Heart left ventricle (tissue), 13 donors: ENCODE measurements around the gene MYH14.

Source experiments
- CTCF ChIP-seq, 12 donors: fragments of 200-600 bp; sonication (generic) in 4 of 12; IDR thresholded peaks; one replicate each; pipeline versions ENCODE4 v1.5.0 to v1.8.0; 2018 to 2022; ENCODE audit warnings: antibody characterized with exemption in 12 of 12, mild to moderate bottlenecking in 5 of 12
- POLR2A ChIP-seq, 2 donors: fragments of 450-650 bp; IDR thresholded peaks; one replicate each; pipeline ENCODE4 v1.6.1; 2017; ENCODE audit warnings: antibody characterized with exemption in 2 of 2, mild to moderate bottlenecking in 2 of 2, moderate library complexity in 2 of 2
- donor health status: ischemic (EF 13 %, LVEDD 7.1; RV severe dilation, severe dysfunction).
- donor health status: DM: no; HTN: yes; CAD: no.
- donor health status: DM: no; HTN: no; CAD: no.
- donor health status: ischemic (EF 25% LVEDD 6.9; RV normal size, moderate dysfunction).
- donor health status: ischemic (EF 25% LVEDD 5.7; RV mildly dilated, moderate dysfunction).
- donor health status: ischemic (EF 35%, LVEDD 5.7; RV mildly dilated, moderate dysfunction).
- donor health status: nonischemic (EF 11% LVEDD 7.7; RV severe dilation, severe dysfunction).
- donor health status: DM: yes; HTN: yes; CAD: no.
- donor health status: PGD.
- donor health status: ischemic (EF 29% LVEDD 5.4; RV normal size, mild dysfunction).
- donor health status: nonischemic (EF 23%, LVEDD 6.1; RV moderate dilation, normal function).

- no peak for TF ChIP-seq CTCF (IDR thresholded peaks at IDR 0.05)
- TF ChIP-seq POLR2A (IDR thresholded peaks at IDR 0.05) = no peak
These were observed 1.0 kb upstream of the MYH14 start for GRCh38 chr19:50202386-50202785.
